DND-41 (cell line): Measurements from ENCODE around the gene BLVRB.

Source experiments
- ATAC-seq: fragments of 200-7000 bp; cut with Tn5 transposase; 3 replicates; pipeline ENCODE4 v1.9.1; 2021; ENCODE audit warnings: low read depth; ENCODE audit not compliant: insufficient read depth
- DNase-seq: peaks from one replicate; pipeline ENCODE4 v3.0.0-alpha.2; 2020
- H2AFZ ChIP-seq: 2 replicates; pipeline ENCODE4 v1.6.0; 2012; ENCODE audit warnings: low read depth, low read length
- H3K27ac ChIP-seq: 2 replicates; pipeline ENCODE4 v1.5.1; 2012; ENCODE audit warnings: low read length, inconsistent platforms
- H3K27me3 ChIP-seq: fragments of 200-600 bp; sonication (generic); 2 replicates; pipeline ENCODE4 v1.6.0; 2012; ENCODE audit warnings: low read length, mild to moderate bottlenecking, inconsistent platforms; ENCODE audit not compliant: insufficient read depth, poor library complexity
- H3K36me3 ChIP-seq: 2 replicates; pipeline ENCODE4 v1.5.1; 2012; ENCODE audit warnings: low read length, inconsistent platforms; ENCODE audit not compliant: insufficient read depth
- H3K4me1 ChIP-seq: 2 replicates; pipeline ENCODE4 v1.5.1; 2012; ENCODE audit warnings: mild to moderate bottlenecking, low read length; ENCODE audit not compliant: insufficient read depth
- H3K4me2 ChIP-seq: 2 replicates; pipeline ENCODE4 v1.6.0; 2012; ENCODE audit warnings: mild to moderate bottlenecking, moderate library complexity, low read length, inconsistent platforms; ENCODE audit not compliant: insufficient read depth
- H3K4me3 ChIP-seq, 2 experiments: fragments of 200-600 bp in 1 of 2; shearing (Covaris generic) in 1 of 2; 2 replicates each; pipeline ENCODE4 v1.5.1; 2012 to 2016; ENCODE audit warnings: inconsistent platforms in 2 of 2, low read length in 2 of 2, mild to moderate bottlenecking in 2 of 2, low read depth in 1 of 2, moderate library complexity in 1 of 2
- H3K79me2 ChIP-seq: 2 replicates; pipeline ENCODE4 v1.6.0; 2012; ENCODE audit warnings: low read length, inconsistent platforms; ENCODE audit not compliant: insufficient read depth
- H3K9ac ChIP-seq: 2 replicates; pipeline ENCODE4 v1.6.0; 2012; ENCODE audit warnings: low read depth, mild to moderate bottlenecking, inconsistent platforms, low read length, moderate library complexity
- H3K9me3 ChIP-seq: 2 replicates; pipeline ENCODE4 v1.5.1; 2012; ENCODE audit warnings: low read length, moderate library complexity, mild to moderate bottlenecking, inconsistent platforms; ENCODE audit not compliant: insufficient read depth, severe bottlenecking
- H4K20me1 ChIP-seq: 2 replicates; pipeline ENCODE4 v1.6.0; 2012; ENCODE audit warnings: low read length; ENCODE audit not compliant: insufficient read depth
- CTCF ChIP-seq: IDR thresholded peaks from 2 replicates; pipeline ENCODE4 v1.5.1; 2012; ENCODE audit warnings: borderline replicate concordance, low read length, moderate library complexity, mild to moderate bottlenecking; ENCODE audit not compliant: poor library complexity, severe bottlenecking; ENCODE audit errors: extremely low read depth
- EZH2 ChIP-seq: IDR thresholded peaks from 3 replicates; pipeline ENCODE4 v1.6.1; 2012; ENCODE audit warnings: borderline replicate concordance, low read depth, mild to moderate bottlenecking, moderate library complexity, low read length, inconsistent platforms; ENCODE audit not compliant: severe bottlenecking

BLVRB gene

GRCh38 chr19:40446263-40446784 is 19.2 kb downstream of the BLVRB start:
- Histone ChIP-seq H3K4me1 (peaks cover 18% of the 10 kb centered on the region), H3K9me3 (no peaks in the 10 kb centered on the region), H3K27ac (no peak overlapping the region), H3K79me2 (peaks cover 20% of the 10 kb centered on the region), H4K20me1 (no peaks in the 10 kb centered on the region), H3K36me3 (peaks cover 7% of the 10 kb centered on the region), H2AFZ (no peak overlapping the region), H3K27me3 (no peaks in the 10 kb centered on the region), H3K4me2 (no peak overlapping the region), H3K9ac (no peak overlapping the region), H3K4me3 (no peak overlapping the region)
- TF ChIP-seq CTCF, result no peak
- no peak for TF ChIP-seq EZH2
- no peak for DNase-seq
- ATAC-seq, result no peak

- peaks cover 12% of the 10 kb centered on the region for H3K36me3 ChIP-seq
- no peaks in the 10 kb centered on the region for H4K20me1 ChIP-seq
- DNase-seq, result no peak
- no peak overlapping the region for H3K4me3 ChIP-seq
- no peaks in the 10 kb centered on the region for H3K27me3 ChIP-seq
- H3K9ac ChIP-seq, result no peak overlapping the region
- peak overlapping the region; percentile 12 for H2AFZ ChIP-seq
- H3K9me3 ChIP-seq, result no peaks in the 10 kb centered on the region
- TF ChIP-seq CTCF (no peak), EZH2 (no peak)
- ATAC-seq, result no peak
- peaks cover 18% of the 10 kb centered on the region for H3K4me1 ChIP-seq
- H3K27ac ChIP-seq, result no peak overlapping the region
- peaks cover 20% of the 10 kb centered on the region for H3K79me2 ChIP-seq
- no peak overlapping the region for H3K4me2 ChIP-seq
These were observed 19.7 kb downstream of the BLVRB start for GRCh38 chr19:40445780-40446262.

GRCh38 chr19:40444825-40445312 is 20.7 kb downstream of the BLVRB start:
- Histone ChIP-seq H2AFZ (peak overlapping the region; percentile 86), H4K20me1 (no peaks in the 10 kb centered on the region), H3K9ac (peak overlapping the region; percentile 66), H3K4me3 (peak overlapping the region; percentile 61 to 76; a peak in 3 of 4 replicates), H3K4me1 (peaks cover 18% of the 10 kb centered on the region), H3K79me2 (peaks cover 20% of the 10 kb centered on the region), H3K27me3 (no peaks in the 10 kb centered on the region), H3K36me3 (peaks cover 13% of the 10 kb centered on the region), H3K4me2 (peak overlapping the region; percentile 77), H3K9me3 (no peaks in the 10 kb centered on the region), H3K27ac (peak overlapping the region; percentile 70)
- ATAC-seq (no peak), DNase-seq (no peak)
- peak; percentile 69 for TF ChIP-seq CTCF
- no peak for TF ChIP-seq EZH2
